ENCODE measurements around the gene SPTLC2.
"Not testable (repeated sequence)": the region's sequence is repeated elsewhere in the genome, so short reads cannot be mapped to it uniquely, and the experiment has no call there.

The SPTLC2 gene

GRCh38 chr14:77616454-77617229 is at the start of gene SPTLC2:
SPTLC2 (minus strand) TSS chr14:77616637; CDS start chr14:77616579, 58 bp downstream.
- peak; percentile 97 for DNase-seq (ENCODE audit: low read depth)

- DNase-seq (ENCODE audit: low read depth): no peak
These were observed 46.9 kb upstream of the SPTLC2 start for GRCh38 chr14:77663293-77663692.

- not testable (repeated sequence) for DNase-seq (ENCODE audit: low read depth)
These were observed 45.1 kb upstream of the SPTLC2 start for GRCh38 chr14:77661562-77661961.

- no peak for DNase-seq (ENCODE audit: low read depth)
These were observed 44.3 kb upstream of the SPTLC2 start for GRCh38 chr14:77660754-77661153.

- no peak for DNase-seq (ENCODE audit: low read depth)
These were observed 43.4 kb upstream of the SPTLC2 start for GRCh38 chr14:77659831-77660230.

- no peak for DNase-seq (ENCODE audit: low read depth)
These were observed 40.8 kb upstream of the SPTLC2 start for GRCh38 chr14:77657280-77657679.

- no peak for DNase-seq (ENCODE audit: low read depth)
These were observed 37.6 kb upstream of the SPTLC2 start for GRCh38 chr14:77654001-77654441.

- no peak for DNase-seq (ENCODE audit: low read depth)
These were observed 32.9 kb upstream of the SPTLC2 start for GRCh38 chr14:77649326-77649725.

GRCh38 chr14:77648520-77649200 is 32.2 kb upstream of the SPTLC2 start:
- DNase-seq (ENCODE audit: low read depth): no peak

- DNase-seq (ENCODE audit: low read depth): no peak
These were observed 31.4 kb upstream of the SPTLC2 start for GRCh38 chr14:77647853-77648252.

GRCh38 chr14:77646907-77647306 is 30.5 kb upstream of the SPTLC2 start:
- DNase-seq (ENCODE audit: low read depth): no peak

GRCh38 chr14:77645520-77646230 is 29.2 kb upstream of the SPTLC2 start:
- DNase-seq (ENCODE audit: low read depth): no peak

- no peak for DNase-seq (ENCODE audit: low read depth)
These were observed 26.0 kb upstream of the SPTLC2 start for GRCh38 chr14:77642407-77642806.

- peak; percentile 54 for DNase-seq (ENCODE audit: low read depth)
These were observed 25.3 kb upstream of the SPTLC2 start for GRCh38 chr14:77641534-77642341.

- no peak for DNase-seq (ENCODE audit: low read depth)
These were observed 24.5 kb upstream of the SPTLC2 start for GRCh38 chr14:77640756-77641533.

GRCh38 chr14:77638771-77639171 is 22.3 kb upstream of the SPTLC2 start:
- no peak for DNase-seq (ENCODE audit: low read depth)

GRCh38 chr14:77635869-77636268 is 19.4 kb upstream of the SPTLC2 start:
- not testable (repeated sequence) for DNase-seq (ENCODE audit: low read depth)

- not testable (repeated sequence) for DNase-seq (ENCODE audit: low read depth)
These were observed 19.0 kb upstream of the SPTLC2 start for GRCh38 chr14:77635466-77635865.

- no peak for DNase-seq (ENCODE audit: low read depth)
These were observed 13.7 kb upstream of the SPTLC2 start for GRCh38 chr14:77630111-77630510.

- no peak for DNase-seq (ENCODE audit: low read depth)
These were observed 8.9 kb upstream of the SPTLC2 start for GRCh38 chr14:77625360-77625759.

- no peak for DNase-seq (ENCODE audit: low read depth)
These were observed 6.8 kb upstream of the SPTLC2 start for GRCh38 chr14:77623201-77623600.

Measured in stimulated activated CD8-positive, alpha-beta memory T cell treated with anti-CD3 and anti-CD28 coated beads, Interleukin-12 subunit alpha, Interleukin-12 subunit beta, amount 100 ng/mL, for 1 hour (primary cell).